AG09309 (cell line): ENCODE data around the gene TM4SF18.

ENCODE experiments used
- DNase-seq: peaks from one replicate; pipeline ENCODE4 v3.0.0-alpha.2; 2010; ENCODE audit warnings: low read depth
- H3K4me3 ChIP-seq: 2 replicates; pipeline ENCODE4 v1.5.1; 2011; ENCODE audit warnings: mild to moderate bottlenecking, low read depth, low read length, moderate library complexity; ENCODE audit not compliant: control insufficient read depth
- TF ChIP-seq, protein P1 (sequence below): IDR thresholded peaks from 2 replicates; pipeline ENCODE4 v1.5.1; 2011; ENCODE audit warnings: mild to moderate bottlenecking, low read depth, low read length, inconsistent platforms; ENCODE audit not compliant: insufficient read depth, control insufficient read depth; ENCODE audit errors: missing control alignments

TM4SF18 gene

DNA sequence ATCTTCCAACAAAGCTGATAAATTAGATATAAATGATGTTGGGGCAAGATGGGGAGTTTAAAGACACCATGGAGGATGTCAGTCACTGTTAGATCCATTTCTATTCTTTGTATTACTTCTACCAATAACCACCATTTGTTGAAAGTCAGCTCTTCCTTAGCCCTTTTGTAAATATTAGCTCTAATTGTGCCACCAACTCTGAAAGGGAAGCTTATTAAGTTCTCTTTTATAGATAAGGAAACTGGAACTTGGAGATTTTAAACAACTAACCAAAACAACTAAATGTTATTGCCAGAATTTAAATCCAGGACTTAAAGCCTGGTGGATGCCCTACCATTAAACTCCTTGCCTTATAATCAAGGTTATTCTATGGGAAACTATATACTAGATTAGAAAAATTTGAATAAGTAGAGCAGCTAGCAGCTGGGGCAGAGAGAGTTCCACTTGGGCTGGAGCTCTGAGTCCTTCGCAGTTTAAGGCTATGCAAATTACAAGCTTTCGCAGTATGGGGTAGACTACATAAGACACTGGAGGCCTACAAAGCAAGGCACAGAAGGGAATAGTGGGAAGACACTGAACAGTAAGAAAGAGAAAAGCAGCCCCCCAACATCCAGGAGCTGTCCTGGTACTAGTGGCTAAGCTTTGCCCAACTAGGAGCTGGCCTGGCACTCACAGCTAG is 52.6 kb downstream of the TM4SF18 start:
- DNase-seq = no peak
- TF ChIP-seq, protein P1, sequence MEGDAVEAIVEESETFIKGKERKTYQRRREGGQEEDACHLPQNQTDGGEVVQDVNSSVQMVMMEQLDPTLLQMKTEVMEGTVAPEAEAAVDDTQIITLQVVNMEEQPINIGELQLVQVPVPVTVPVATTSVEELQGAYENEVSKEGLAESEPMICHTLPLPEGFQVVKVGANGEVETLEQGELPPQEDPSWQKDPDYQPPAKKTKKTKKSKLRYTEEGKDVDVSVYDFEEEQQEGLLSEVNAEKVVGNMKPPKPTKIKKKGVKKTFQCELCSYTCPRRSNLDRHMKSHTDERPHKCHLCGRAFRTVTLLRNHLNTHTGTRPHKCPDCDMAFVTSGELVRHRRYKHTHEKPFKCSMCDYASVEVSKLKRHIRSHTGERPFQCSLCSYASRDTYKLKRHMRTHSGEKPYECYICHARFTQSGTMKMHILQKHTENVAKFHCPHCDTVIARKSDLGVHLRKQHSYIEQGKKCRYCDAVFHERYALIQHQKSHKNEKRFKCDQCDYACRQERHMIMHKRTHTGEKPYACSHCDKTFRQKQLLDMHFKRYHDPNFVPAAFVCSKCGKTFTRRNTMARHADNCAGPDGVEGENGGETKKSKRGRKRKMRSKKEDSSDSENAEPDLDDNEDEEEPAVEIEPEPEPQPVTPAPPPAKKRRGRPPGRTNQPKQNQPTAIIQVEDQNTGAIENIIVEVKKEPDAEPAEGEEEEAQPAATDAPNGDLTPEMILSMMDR = no peak
- H3K4me3 ChIP-seq = no peak overlapping the region

DNA sequence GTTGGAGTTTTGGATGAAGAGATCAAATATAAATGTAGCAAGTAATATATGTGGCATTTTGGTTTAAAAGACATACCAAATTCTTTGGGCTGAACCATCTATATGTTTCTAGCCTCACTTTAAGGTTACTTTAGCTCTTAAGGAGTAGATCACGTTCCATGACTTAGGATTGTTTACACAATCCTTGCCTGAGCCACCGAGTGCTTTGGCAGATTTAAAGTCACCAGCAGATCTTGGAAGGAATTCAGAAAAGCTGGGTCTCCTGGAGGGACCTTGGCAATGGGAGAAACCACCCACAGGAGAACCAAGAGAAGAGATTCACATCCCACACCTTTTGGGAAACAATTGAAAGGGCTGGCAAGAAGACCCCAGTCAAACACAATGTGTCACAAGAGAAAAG is 54.5 kb downstream of the TM4SF18 start:
- TF ChIP-seq, protein P1 = no peak
- no peak overlapping the region for H3K4me3 ChIP-seq
- DNase-seq = no peak

DNA sequence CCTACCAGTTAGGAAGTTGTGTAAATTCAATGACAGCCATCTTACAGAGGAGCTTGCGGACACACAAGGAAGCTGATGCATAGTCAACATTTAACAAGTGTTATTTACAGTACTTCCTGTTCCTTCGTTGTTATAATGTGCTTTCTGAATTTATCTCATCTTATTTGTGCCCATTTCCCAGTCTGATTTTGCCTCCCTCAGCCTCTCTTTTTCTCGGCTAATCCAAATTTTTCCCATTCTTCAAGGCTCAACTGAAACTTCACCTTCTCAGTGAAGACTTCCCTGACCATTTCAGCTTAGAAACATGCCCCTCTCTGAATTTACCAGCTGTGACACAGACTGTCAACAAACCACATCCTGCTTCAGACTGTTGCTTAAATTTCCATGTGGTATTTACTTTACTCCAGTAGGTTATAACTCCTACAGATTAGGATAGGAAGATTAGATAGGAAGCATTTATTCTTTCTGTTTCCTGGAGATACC is 56.1 kb downstream of the TM4SF18 start:
- no peak overlapping the region for H3K4me3 ChIP-seq
- TF ChIP-seq, protein P1 = no peak
- DNase-seq = peak; percentile 31

DNA sequence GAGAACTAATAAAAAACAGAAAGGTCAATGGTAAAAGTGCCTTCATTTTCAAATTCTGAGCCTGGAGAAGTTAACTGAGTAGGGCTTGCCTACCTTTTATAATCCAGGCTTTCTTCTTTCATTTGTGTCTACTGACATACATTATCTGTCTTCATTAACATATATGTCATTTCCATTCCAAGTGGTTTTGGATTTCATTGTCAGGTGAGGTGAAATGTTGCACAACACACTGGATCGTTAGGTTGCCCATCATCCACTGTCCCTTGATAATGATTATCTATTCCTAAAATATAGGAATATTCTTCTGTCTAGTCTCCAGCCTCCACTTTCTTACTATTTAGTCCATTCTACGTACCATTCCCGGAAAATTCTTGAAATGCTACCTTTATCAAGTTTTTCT is 56.8 kb downstream of the TM4SF18 start:
- TF ChIP-seq, protein P1 = no peak
- DNase-seq = no peak
- H3K4me3 ChIP-seq = no peak overlapping the region

DNA sequence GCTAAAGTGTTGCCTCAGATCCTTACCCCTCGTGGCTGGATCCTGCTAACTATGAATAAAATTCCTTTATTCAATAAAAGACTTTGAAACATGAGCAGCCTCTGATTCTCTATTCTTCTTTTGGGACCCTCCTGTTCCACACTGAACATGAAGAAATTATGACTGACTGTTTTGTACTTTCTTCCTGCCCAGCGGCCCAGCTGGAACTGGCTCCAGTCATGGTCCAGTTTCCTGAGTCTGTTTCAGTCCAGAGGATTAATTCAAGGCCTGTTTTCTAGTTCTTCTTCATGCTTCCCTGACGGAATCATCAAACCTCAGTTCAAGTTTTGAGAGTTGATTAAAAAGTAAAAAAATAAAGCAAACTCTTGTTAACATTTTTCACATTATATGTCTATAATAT is 59.2 kb downstream of the TM4SF18 start:
- no peak for DNase-seq

DNA sequence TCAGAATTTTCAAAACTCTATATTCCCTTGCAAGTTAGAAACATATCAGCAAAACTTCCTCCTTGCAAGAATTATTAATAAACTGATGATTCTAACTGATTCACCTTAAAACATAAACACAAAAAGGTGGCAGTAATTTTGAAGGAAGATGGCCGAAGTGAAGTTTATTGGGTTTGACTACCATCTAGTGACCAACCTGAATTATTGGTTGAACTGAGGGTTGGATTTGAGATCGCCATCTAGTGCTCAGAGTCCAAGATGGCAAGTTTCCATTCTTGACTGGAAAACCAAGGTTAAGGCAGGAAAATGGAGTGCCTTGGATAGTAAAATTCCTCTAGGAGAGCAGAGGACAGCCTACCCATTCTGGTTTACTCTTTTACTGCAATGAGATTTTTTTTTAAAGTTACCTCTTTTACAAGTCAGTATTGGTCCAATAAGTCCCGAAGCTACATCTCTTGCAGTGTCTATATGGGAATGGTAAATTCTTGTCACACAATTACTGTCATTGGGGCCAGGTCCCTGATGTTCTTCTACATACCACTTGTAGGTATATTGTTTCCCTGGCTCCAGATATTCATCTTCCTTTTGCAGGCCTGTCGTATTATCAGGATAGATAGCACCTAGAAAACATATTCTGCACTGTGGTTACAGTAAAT is 60.2 kb downstream of the TM4SF18 start:
- TF ChIP-seq, protein P1 = peak; percentile 89
- DNase-seq = peak; percentile 76
- H3K4me3 ChIP-seq = no peak overlapping the region

More for the DNA sequence above, 59.2 kb downstream of the TM4SF18 start:
- no peak overlapping the region for H3K4me3 ChIP-seq
- TF ChIP-seq, protein P1 = no peak
